SK-N-DZ (cell line): ENCODE measurements around the gene CFAP43. TPM values are rescaled to one million over a fixed set of nuclear protein-coding genes. Genes with fewer than 3 reads are reported as not detected.
A peak's percentile ranks its signal among the peaks of the same experiment; 100 is the strongest.

ENCODE experiments used
- DNase-seq: peaks from one replicate; pipeline ENCODE4 v3.0.0-alpha.2; 2015; ENCODE audit warnings: low spot score
- polyA plus RNA-seq, 2 experiments: library from polyadenylated mRNA; depleted of rRNA; stranded (reverse); fragments of >200 nt; gene quantifications; 2 replicates each; pipeline ENCODE4 v1.2.3, GENCODE V29; 2014

The CFAP43 gene
- polyA plus RNA-seq (2014; cell fraction: cytosol; rRNA removed), result not detected in 2 replicates
- polyA plus RNA-seq (2014; cell fraction: nucleus; rRNA removed), result 0.15 and 0.38 TPM in 2 replicates

GRCh38 chr10:104231784-104232612 is at the start of gene CFAP43:
Gene CFAP43, minus strand, starts transcription at chr10:104232364. Its CDS starts 118 bp downstream, at chr10:104232246.
- DNase-seq, result peak; percentile 93

GRCh38 chr10:104281694-104282093 is 49.5 kb upstream of the CFAP43 start:
- DNase-seq, result no peak

GRCh38 chr10:104279550-104280259 is 47.5 kb upstream of the CFAP43 start:
- no peak for DNase-seq

- DNase-seq, result no peak
Measured at GRCh38 chr10:104277785-104278184, 45.6 kb upstream of the CFAP43 start.

- DNase-seq, result no peak
Measured at GRCh38 chr10:104276192-104276591, 44.0 kb upstream of the CFAP43 start.

- peak; percentile 28 for DNase-seq
Measured at GRCh38 chr10:104274762-104275721, 42.9 kb upstream of the CFAP43 start.

GRCh38 chr10:104273899-104274575 is 41.9 kb upstream of the CFAP43 start:
- no peak for DNase-seq

GRCh38 chr10:104273286-104273685 is 41.1 kb upstream of the CFAP43 start:
- DNase-seq, result no peak

GRCh38 chr10:104268713-104269645 is 36.8 kb upstream of the CFAP43 start, which contains the start of gene GSTO2:
Gene GSTO2, plus strand, starts transcription at chr10:104269184. Its CDS starts 5,732 bp downstream, at chr10:104274916.
- peak; percentile 99 for DNase-seq

GRCh38 chr10:104268405-104268712 is 36.2 kb upstream of the CFAP43 start:
- peak; percentile 10 for DNase-seq

GRCh38 chr10:104267721-104268404 is 35.7 kb upstream of the CFAP43 start:
- no peak for DNase-seq

- DNase-seq, result no peak
Measured at GRCh38 chr10:104264783-104265182, 32.6 kb upstream of the CFAP43 start.

- DNase-seq, result no peak
Measured at GRCh38 chr10:104262055-104262454, 29.9 kb upstream of the CFAP43 start.

- no peak for DNase-seq
Measured at GRCh38 chr10:104260775-104261115, 28.6 kb upstream of the CFAP43 start.

- no peak for DNase-seq
Measured at GRCh38 chr10:104259999-104260774, 28.0 kb upstream of the CFAP43 start.

GRCh38 chr10:104259456-104259855 is 27.3 kb upstream of the CFAP43 start:
- DNase-seq, result no peak

GRCh38 chr10:104258209-104258608 is 26.0 kb upstream of the CFAP43 start:
- no peak for DNase-seq

- no peak for DNase-seq
Measured at GRCh38 chr10:104257235-104257634, 25.1 kb upstream of the CFAP43 start.
